ENCODE data around the gene KCNH5. TPM values are rescaled to one million over a fixed set of nuclear protein-coding genes. Genes with fewer than 3 reads are reported as not detected.
"Not testable (repeated sequence)": the region's sequence is repeated elsewhere in the genome, so short reads cannot be mapped to it uniquely, and the experiment has no call there.

The KCNH5 gene
- total RNA-seq, 4 donors from 2014 or later, result under 0.01 TPM; not detected in 3

DNA sequence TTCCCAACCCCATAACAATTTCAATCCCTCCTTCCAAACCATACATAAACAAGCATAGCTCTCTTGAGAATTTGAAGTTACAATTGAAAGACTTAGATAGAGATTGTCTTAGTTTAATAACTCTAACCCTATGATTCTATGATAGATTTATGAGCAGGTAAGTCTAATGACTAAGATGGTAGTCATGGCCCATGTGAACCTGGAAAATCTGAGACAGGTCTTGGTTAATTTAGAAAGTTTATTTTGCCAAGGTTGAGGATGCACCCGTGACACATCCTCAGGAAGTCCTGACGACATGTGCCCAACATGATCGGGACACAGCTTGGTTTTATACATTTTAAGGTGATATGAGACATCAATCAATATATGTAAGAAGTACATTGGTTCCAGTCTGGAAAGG lies 248.8 kb downstream of the KCNH5 start:
- H3K4me3 ChIP-seq, result no peak overlapping the region
- WGBS, 2 donors (ENCODE audit: low coverage in 1 of 2), result 90 to 92% methylated on average over 3 of the region's 3 CpGs
- H3K27me3 ChIP-seq, result no peaks in the 10 kb centered on the region
- intact Hi-C loops (cut with DNase I; ENCODE audit: low total_unique reads) (no loop called here), in situ Hi-C loops (cut with MboI; ENCODE audit: low pct_ligation_motif_present in 1 of 4, low pct_unique_long_range_greater_than_20kb in 1 of 4, low sequenced_read_pairs in 3 of 4) (no loop called here)
- no peak for TF ChIP-seq CTCF (IDR thresholded peaks at IDR 0.05)
- TF ChIP-seq POLR2AphosphoS5 (IDR thresholded peaks at IDR 0.05), result no peak
- no peak for TF ChIP-seq EP300 (IDR thresholded peaks at IDR 0.05; ENCODE audit: low read depth)
- no peak for TF ChIP-seq POLR2A (IDR thresholded peaks at IDR 0.05)
- no peaks in the 10 kb centered on the region for H3K36me3 ChIP-seq
- no peaks in the 10 kb centered on the region for H3K4me1 ChIP-seq
- no peaks in the 10 kb centered on the region for H3K9me3 ChIP-seq
- DNase-seq, result no peak
- H3K27ac ChIP-seq, result no peak overlapping the region

GRCh38 chr14:62792578-62792977 lies 252.7 kb downstream of the KCNH5 start:
- Histone ChIP-seq H3K27me3 (no peaks in the 10 kb centered on the region), H3K27ac (no peak overlapping the region), H3K4me3 (no peak overlapping the region), H3K4me1 (no peaks in the 10 kb centered on the region), H3K9me3 (peaks cover 0 to 7% of the 10 kb centered on the region in 2 donors), H3K36me3 (no peaks in the 10 kb centered on the region)
- 76 to 78% methylated on average over 5 of the region's 5 CpGs for WGBS, 2 donors (ENCODE audit: low coverage in 1 of 2)
- DNase-seq, result no peak
- in situ Hi-C loops (cut with MboI; ENCODE audit: low pct_ligation_motif_present in 1 of 4, low pct_unique_long_range_greater_than_20kb in 1 of 4, low sequenced_read_pairs in 3 of 4), result no loop called here
- TF ChIP-seq POLR2A (IDR thresholded peaks at IDR 0.05) (no peak), POLR2AphosphoS5 (IDR thresholded peaks at IDR 0.05) (no peak), CTCF (IDR thresholded peaks at IDR 0.05) (no peak), EP300 (IDR thresholded peaks at IDR 0.05; ENCODE audit: low read depth) (no peak)
- intact Hi-C loops (cut with DNase I; ENCODE audit: low total_unique reads), result no loop called here

- intact Hi-C loops (cut with DNase I; ENCODE audit: low total_unique reads); in situ Hi-C loops (cut with MboI; ENCODE audit: low pct_ligation_motif_present in 1 of 4, low pct_unique_long_range_greater_than_20kb in 1 of 4, low sequenced_read_pairs in 3 of 4); H3K27ac ChIP-seq; H3K36me3 ChIP-seq; H3K4me3 ChIP-seq; DNase-seq; H3K27me3 ChIP-seq; H3K4me1 ChIP-seq; H3K9me3 ChIP-seq: not testable (repeated sequence)
- WGBS, 2 donors (ENCODE audit: low coverage in 1 of 2), result 75 to 85% methylated on average over 10 to 15 of the region's 15 CpGs
These were observed 263.9 kb downstream of the KCNH5 start for GRCh38 chr14:62781328-62781727.

DNA sequence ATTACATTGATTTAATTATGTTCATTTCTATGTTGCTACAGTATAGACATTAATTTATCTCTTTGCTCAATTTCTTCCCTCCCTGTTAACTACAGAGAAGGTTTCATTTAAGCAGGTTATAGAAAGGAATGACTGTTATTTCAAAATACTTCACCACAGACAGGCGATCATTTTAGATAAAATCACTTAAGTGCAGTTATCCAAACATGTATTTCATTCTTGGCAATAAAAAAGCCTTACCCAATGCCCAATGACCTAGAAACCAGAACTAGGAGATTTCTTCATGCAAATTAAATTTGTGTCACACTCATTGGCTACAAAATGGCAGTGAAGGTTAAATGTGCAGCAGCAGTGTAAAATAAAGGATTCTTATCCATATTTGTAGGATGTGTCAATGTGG lies 266.4 kb downstream of the KCNH5 start:
- no peaks in the 10 kb centered on the region for H3K27me3 ChIP-seq
- no peaks in the 10 kb centered on the region for H3K9me3 ChIP-seq
- TF ChIP-seq POLR2A (IDR thresholded peaks at IDR 0.05) (no peak), CTCF (IDR thresholded peaks at IDR 0.05) (no peak), EP300 (IDR thresholded peaks at IDR 0.05; ENCODE audit: low read depth) (no peak), POLR2AphosphoS5 (IDR thresholded peaks at IDR 0.05) (no peak)
- no peaks in the 10 kb centered on the region for H3K4me1 ChIP-seq
- 71 to 78% methylated on average over 1 of the region's 1 CpG for WGBS, 2 donors (ENCODE audit: low coverage in 1 of 2)
- H3K27ac ChIP-seq, result no peak overlapping the region
- no peaks in the 10 kb centered on the region for H3K36me3 ChIP-seq
- in situ Hi-C loops (cut with MboI; ENCODE audit: low pct_ligation_motif_present in 1 of 4, low pct_unique_long_range_greater_than_20kb in 1 of 4, low sequenced_read_pairs in 3 of 4) (no loop called here), intact Hi-C loops (cut with DNase I; ENCODE audit: low total_unique reads) (no loop called here)
- H3K4me3 ChIP-seq, result no peak overlapping the region
- DNase-seq, result no peak

DNA sequence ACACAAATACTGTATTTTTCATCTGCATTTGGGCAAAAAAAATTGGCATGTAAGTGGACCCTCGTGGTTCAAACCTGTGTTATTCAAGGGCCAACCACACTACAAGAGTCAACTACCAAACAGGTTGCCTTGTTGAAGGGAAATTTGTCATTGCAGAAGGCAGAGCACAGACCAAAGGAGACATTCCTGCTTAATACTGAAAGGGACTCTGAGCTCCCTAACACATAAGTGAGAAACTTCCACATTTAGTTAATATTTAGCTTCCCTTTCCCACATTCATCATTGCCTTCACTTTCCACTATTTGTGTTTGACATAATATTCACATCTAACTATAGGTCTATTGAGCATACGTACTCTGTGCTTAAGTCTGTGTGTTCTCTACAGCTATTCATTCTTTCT lies 266.9 kb downstream of the KCNH5 start:
- no peak for TF ChIP-seq POLR2A (IDR thresholded peaks at IDR 0.05)
- TF ChIP-seq POLR2AphosphoS5 (IDR thresholded peaks at IDR 0.05), result no peak
- no peak for TF ChIP-seq EP300 (IDR thresholded peaks at IDR 0.05; ENCODE audit: low read depth)
- TF ChIP-seq CTCF (IDR thresholded peaks at IDR 0.05), result no peak
- intact Hi-C loops (cut with DNase I; ENCODE audit: low total_unique reads) (no loop called here), in situ Hi-C loops (cut with MboI; ENCODE audit: low pct_ligation_motif_present in 1 of 4, low pct_unique_long_range_greater_than_20kb in 1 of 4, low sequenced_read_pairs in 3 of 4) (no loop called here)
- DNase-seq, result no peak
- Histone ChIP-seq H3K36me3 (no peaks in the 10 kb centered on the region), H3K4me3 (no peak overlapping the region), H3K27ac (no peak overlapping the region), H3K4me1 (no peaks in the 10 kb centered on the region), H3K27me3 (no peaks in the 10 kb centered on the region), H3K9me3 (no peaks in the 10 kb centered on the region)
- WGBS, 2 donors (ENCODE audit: low coverage in 1 of 2), result 28 to 59% methylated on average over 2 of the region's 2 CpGs
